GM19324 (cell line): Measurements from ENCODE around the gene HECW1.

Experiments used
- ATAC-seq: cut with Tn5 transposase; IDR thresholded peaks from one replicate; pipeline ENCODE4 v1.9.1; 2021; ENCODE audit warnings: mild to moderate bottlenecking, moderate library complexity; ENCODE audit not compliant: unreplicated experiment, low FRiP score

Gene HECW1

GRCh38 chr7:43456200-43456599 lies 343.8 kb downstream of the HECW1 start:
- ATAC-seq = no peak

- no peak for ATAC-seq
These were observed 346.0 kb downstream of the HECW1 start for GRCh38 chr7:43458330-43459018.

DNA sequence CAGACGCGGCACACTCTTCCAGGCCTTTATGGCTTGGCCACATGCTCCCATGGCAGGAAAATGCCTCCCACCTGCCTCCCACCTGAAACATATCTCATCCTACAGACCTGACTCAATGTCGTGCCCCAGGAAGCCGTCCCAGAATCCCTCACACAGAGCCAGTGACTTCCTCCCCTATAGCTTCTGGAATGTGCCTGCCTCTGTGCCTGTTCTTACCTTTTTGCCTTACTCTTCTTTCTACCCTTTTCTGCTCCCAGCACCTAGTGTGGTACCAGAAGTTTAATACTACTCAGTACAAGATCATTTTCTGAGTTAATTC lies 346.5 kb downstream of the HECW1 start:
- ATAC-seq = no peak

DNA sequence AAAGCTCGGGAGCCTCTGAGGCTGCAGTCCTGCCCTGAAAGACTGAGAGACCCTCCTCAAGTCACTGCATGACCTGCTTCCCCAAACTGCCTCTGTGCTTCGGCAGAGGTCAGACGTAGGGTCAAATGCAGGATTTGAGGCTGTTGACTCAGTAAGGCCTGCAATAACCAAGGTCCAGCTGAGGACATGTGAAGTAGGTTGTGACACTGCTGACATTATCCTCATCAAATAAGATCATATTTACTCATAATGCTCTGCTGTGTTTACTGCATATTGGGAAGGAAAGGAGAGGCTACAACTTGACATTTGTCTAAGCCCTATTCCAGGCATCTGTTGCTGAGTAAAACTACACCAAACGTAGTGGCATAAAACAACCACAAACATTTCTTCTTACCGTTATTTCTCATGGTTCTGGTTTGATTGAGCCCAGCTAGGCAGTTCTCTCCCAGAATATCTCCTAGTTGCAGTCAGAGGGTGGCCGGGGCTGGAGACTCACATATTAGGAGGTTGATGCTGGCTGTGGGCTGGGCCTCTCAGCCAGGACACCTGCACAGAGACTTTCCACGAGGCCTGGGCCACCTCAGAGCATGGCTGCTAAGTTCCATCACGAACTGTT lies 348.4 kb downstream of the HECW1 start:
- no peak for ATAC-seq

DNA sequence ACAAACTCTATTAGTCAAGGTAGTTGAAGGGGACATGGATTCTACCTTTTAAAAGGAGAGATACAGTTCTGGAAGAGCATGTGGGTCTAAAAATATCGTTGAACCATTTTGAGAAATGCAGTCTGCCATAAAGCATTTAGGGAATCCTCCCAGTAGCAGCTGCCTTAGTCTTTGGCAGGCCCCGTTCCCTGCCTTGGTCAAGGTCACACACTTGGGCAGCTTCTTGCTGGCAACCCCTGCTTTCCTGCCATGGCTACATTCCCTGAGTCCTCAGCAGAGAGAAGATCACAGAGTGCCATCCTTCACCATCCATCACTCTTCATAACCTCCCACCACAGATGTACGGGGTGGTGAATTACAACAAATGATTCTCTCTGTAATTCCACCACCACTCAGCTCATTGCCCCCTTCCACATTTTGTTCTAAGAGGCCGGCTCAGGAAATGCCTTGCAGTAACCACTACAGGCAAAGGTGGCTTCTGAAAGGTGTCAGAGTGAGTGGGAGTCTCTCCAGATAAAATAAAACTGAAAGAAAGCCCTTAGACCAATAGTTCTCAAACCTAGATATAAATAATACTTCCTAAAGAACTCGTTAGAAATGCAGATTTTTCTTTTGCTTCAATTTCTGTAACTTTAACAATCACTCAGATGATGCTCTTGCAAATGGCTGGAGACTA lies 349.0 kb downstream of the HECW1 start:
- no peak for ATAC-seq

DNA sequence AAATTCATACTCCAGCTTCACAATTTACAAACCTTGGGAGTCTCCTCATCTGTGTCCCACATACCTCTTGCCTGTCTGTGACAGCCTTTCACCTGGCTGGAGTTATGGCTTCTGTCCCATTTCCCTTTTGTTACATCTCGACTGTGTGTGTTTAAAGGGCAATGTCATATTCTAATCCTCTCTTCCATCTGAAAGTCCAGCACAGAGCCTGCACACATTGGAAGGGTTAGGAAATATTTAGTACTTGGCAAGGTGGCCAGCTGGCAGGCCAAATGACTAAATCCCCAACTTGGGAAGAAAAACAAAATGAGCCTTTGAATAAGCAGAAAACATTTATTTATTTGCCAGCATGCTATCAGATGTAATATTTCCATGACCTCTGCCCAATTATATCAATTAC lies 350.4 kb downstream of the HECW1 start:
- ATAC-seq = no peak

- ATAC-seq = no peak
These were observed 351.0 kb downstream of the HECW1 start for GRCh38 chr7:43463401-43463980.

- no peak for ATAC-seq
These were observed 353.4 kb downstream of the HECW1 start for GRCh38 chr7:43465581-43466554.

GRCh38 chr7:43467406-43467805 lies 355.0 kb downstream of the HECW1 start:
- no peak for ATAC-seq

DNA sequence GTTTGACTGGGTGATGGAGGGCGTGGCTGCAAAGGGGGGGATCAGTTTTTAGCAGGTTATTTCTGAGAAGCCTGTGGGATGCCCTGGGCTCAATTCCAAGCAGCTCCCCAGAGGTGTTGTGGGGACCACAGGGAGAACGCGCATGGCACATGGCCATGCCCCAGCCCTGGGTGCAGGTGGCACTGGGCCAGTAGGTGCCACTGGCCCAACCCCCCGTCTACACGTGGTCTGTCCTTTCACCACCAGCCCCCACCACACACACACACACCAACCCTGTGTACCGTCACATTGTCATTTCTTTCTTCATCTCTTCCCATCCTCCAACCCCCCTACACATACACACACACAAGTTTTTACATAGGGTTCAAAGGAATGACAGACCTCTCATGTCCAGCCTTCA lies 355.4 kb downstream of the HECW1 start:
- ATAC-seq = no peak

GRCh38 chr7:43469051-43469450 lies 356.6 kb downstream of the HECW1 start:
- no peak for ATAC-seq

DNA sequence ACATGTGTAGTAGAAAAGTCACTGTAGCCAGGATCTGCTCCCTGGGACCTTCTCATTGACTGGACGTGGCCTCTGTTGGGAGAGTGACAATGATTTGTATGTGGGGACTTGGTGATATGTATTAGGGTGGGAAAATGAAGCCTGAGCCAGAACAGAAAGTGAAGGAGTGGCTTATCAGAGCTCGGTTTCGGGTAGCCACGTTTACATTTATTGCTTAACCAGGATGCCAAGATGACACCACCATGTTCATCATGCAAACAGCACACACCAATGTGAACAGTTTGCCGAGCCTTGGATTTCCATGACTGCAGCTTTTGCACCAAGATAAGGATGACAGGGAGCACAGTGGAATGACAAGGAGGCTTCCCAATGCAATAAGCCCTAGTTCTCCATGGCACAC lies 357.7 kb downstream of the HECW1 start:
- no peak for ATAC-seq

DNA sequence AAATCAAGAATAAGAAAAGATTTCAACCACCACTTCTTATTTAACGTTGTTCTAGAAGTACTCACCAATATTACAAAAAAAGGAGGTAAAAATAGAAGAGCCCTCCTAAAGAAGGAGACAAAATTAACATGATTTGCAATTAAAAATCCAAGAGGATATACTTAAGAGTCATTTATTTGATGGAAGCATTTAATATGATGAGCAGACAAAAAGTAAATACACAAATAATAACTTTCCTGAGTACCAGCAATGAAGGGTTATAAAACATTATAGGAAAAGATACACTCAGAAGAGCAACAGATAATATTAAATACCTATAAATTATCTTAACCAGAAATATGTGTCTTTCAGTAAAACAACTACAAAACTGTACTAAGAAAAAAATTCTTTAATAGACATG lies 363.5 kb downstream of the HECW1 start:
- no peak for ATAC-seq

GRCh38 chr7:43476896-43477295 lies 364.4 kb downstream of the HECW1 start:
- no peak for ATAC-seq

GRCh38 chr7:43479042-43479441 lies 366.6 kb downstream of the HECW1 start:
- ATAC-seq = no peak

DNA sequence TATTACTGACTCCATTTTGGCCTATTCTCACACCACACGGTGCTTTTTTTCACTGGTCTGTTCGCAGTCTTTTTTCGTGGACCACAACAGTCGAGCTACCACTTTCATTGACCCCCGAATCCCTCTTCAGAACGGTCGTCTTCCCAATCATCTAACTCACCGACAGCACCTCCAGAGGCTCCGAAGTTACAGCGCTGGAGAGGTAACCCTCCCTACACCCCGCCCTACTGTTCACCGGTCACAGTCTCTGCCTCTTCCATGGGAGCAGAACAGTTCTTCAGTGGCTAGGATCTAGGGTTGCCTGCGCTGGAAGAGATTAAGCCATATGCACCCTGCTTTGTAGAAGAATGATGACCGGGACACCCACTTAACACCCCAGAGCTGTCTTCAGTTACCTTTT lies 367.1 kb downstream of the HECW1 start:
- ATAC-seq = no peak

GRCh38 chr7:43480581-43480980 lies 368.1 kb downstream of the HECW1 start:
- no peak for ATAC-seq

DNA sequence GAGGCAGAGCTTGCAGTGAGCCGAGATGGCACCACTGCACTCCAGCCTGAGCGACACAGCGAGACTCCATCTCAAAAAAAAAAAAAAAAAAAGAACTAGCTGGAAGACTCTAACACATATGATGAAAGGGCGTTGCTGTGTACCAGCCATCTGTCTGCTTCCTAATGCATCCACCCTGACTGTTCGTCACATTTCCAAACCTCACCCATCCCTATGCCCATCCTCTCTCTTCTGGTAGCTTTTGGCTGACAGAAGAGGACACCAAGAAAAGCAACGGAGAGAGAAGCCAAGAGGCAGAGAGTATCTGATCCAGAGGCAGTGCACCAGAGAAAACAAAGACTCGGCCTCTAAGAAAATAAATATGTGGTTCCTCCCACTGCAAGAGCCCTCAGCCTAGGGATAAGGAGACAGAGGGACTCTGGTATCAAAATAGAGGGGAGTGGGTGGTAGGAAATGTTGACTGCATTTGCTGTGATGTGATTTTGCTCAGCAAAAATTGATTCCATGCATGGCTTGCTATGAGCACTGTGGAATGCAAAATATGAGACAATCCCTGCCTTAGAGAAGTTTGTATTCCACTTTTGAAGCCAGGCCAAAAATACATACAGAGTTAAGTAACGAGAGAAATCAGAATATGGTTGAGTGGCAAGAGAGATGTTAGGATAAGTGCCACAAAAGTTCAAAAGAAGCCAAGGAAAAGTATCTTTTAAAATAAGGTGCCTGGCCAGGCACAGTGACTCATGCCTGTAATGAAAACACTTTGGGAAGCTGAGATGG lies 369.6 kb downstream of the HECW1 start:
- ATAC-seq = no peak

GRCh38 chr7:43482679-43483252 lies 370.3 kb downstream of the HECW1 start:
- ATAC-seq = no peak
